ENCODE results near the gene BBS9.

Gene BBS9

GRCh38 chr7:33157311-33157710, 27.9 kb downstream of the BBS9 start:
- H3K36me3 Mint-ChIP-seq = peaks cover 25% of the 10 kb centered on the region
- H3K9me3 Mint-ChIP-seq = peaks cover 3% of the 10 kb centered on the region
- no peak overlapping the region for H3K27ac Mint-ChIP-seq
- no peaks in the 10 kb centered on the region for H3K27me3 Mint-ChIP-seq
- no peaks in the 10 kb centered on the region for H3K4me1 Mint-ChIP-seq
- no peak overlapping the region for H3K4me3 Mint-ChIP-seq

- H3K27me3 Mint-ChIP-seq = no peaks in the 10 kb centered on the region
- H3K9me3 Mint-ChIP-seq = peaks cover 8% of the 10 kb centered on the region
- peaks cover 30% of the 10 kb centered on the region for H3K36me3 Mint-ChIP-seq
- H3K27ac Mint-ChIP-seq = no peak overlapping the region
- no peaks in the 10 kb centered on the region for H3K4me1 Mint-ChIP-seq
- no peak overlapping the region for H3K4me3 Mint-ChIP-seq
Measured at GRCh38 chr7:33157781-33158180, 28.4 kb downstream of the BBS9 start.

- Mint-ChIP-seq H3K36me3 (peaks cover 28% of the 10 kb centered on the region), H3K27ac (no peak overlapping the region), H3K4me1 (no peaks in the 10 kb centered on the region), H3K9me3 (peaks cover 6% of the 10 kb centered on the region), H3K27me3 (no peaks in the 10 kb centered on the region), H3K4me3 (no peak overlapping the region)
Measured at GRCh38 chr7:33177876-33178275, 48.5 kb downstream of the BBS9 start.

GRCh38 chr7:33179519-33179918, 50.2 kb downstream of the BBS9 start:
- Mint-ChIP-seq H3K9me3 (peaks cover 6% of the 10 kb centered on the region), H3K36me3 (peaks cover 23% of the 10 kb centered on the region), H3K4me1 (no peaks in the 10 kb centered on the region), H3K27ac (no peak overlapping the region), H3K27me3 (no peaks in the 10 kb centered on the region), H3K4me3 (no peak overlapping the region)

- H3K4me3 Mint-ChIP-seq = no peak overlapping the region
- H3K27me3 Mint-ChIP-seq = no peaks in the 10 kb centered on the region
- H3K4me1 Mint-ChIP-seq = no peaks in the 10 kb centered on the region
- H3K9me3 Mint-ChIP-seq = peaks cover 6% of the 10 kb centered on the region
- H3K36me3 Mint-ChIP-seq = peaks cover 19% of the 10 kb centered on the region
- no peak overlapping the region for H3K27ac Mint-ChIP-seq
Measured at GRCh38 chr7:33183504-33183903, 54.1 kb downstream of the BBS9 start.

GRCh38 chr7:33184828-33185227, 55.5 kb downstream of the BBS9 start:
- H3K4me1 Mint-ChIP-seq = no peaks in the 10 kb centered on the region
- H3K36me3 Mint-ChIP-seq = peaks cover 9% of the 10 kb centered on the region

GRCh38 chr7:33185786-33186185, 56.4 kb downstream of the BBS9 start:
- Mint-ChIP-seq H3K9me3 (no peaks in the 10 kb centered on the region), H3K4me3 (no peak overlapping the region), H3K27me3 (no peaks in the 10 kb centered on the region), H3K36me3 (peaks cover 3% of the 10 kb centered on the region), H3K27ac (no peak overlapping the region), H3K4me1 (peaks cover 8% of the 10 kb centered on the region)

More at GRCh38 chr7:33184828-33185227, 55.5 kb downstream of the BBS9 start:
- H3K27me3 Mint-ChIP-seq = no peaks in the 10 kb centered on the region
- H3K9me3 Mint-ChIP-seq = peaks cover 3% of the 10 kb centered on the region
- no peak overlapping the region for H3K4me3 Mint-ChIP-seq
- H3K27ac Mint-ChIP-seq = no peak overlapping the region

GRCh38 chr7:33186192-33186591, 56.8 kb downstream of the BBS9 start:
- Mint-ChIP-seq H3K36me3 (no peaks in the 10 kb centered on the region), H3K4me1 (peaks cover 12% of the 10 kb centered on the region), H3K27ac (no peak overlapping the region), H3K4me3 (no peak overlapping the region), H3K27me3 (no peaks in the 10 kb centered on the region), H3K9me3 (no peaks in the 10 kb centered on the region)

GRCh38 chr7:33190688-33191304, 61.4 kb downstream of the BBS9 start:
- H3K36me3 Mint-ChIP-seq = no peaks in the 10 kb centered on the region
- no peak overlapping the region for H3K27ac Mint-ChIP-seq
- peaks cover 17% of the 10 kb centered on the region for H3K4me1 Mint-ChIP-seq
- no peaks in the 10 kb centered on the region for H3K9me3 Mint-ChIP-seq
- H3K4me3 Mint-ChIP-seq = peak overlapping the region; percentile 8
- no peaks in the 10 kb centered on the region for H3K27me3 Mint-ChIP-seq

- Mint-ChIP-seq H3K27ac (no peak overlapping the region), H3K27me3 (no peaks in the 10 kb centered on the region), H3K36me3 (peaks cover under 1% of the 10 kb centered on the region), H3K4me3 (peak overlapping the region; percentile 11), H3K4me1 (peaks cover 17% of the 10 kb centered on the region), H3K9me3 (no peaks in the 10 kb centered on the region)
Measured at GRCh38 chr7:33191340-33191739, 62.0 kb downstream of the BBS9 start.

GRCh38 chr7:33192695-33193291, 63.4 kb downstream of the BBS9 start:
- Mint-ChIP-seq H3K36me3 (peaks cover 4% of the 10 kb centered on the region), H3K9me3 (no peaks in the 10 kb centered on the region), H3K4me1 (peaks cover 17% of the 10 kb centered on the region), H3K27me3 (no peaks in the 10 kb centered on the region), H3K4me3 (no peak overlapping the region), H3K27ac (no peak overlapping the region)

GRCh38 chr7:33193308-33193864, 64.0 kb downstream of the BBS9 start:
- H3K36me3 Mint-ChIP-seq = peaks cover 4% of the 10 kb centered on the region
- no peak overlapping the region for H3K27ac Mint-ChIP-seq
- H3K27me3 Mint-ChIP-seq = no peaks in the 10 kb centered on the region
- H3K9me3 Mint-ChIP-seq = no peaks in the 10 kb centered on the region
- peaks cover 17% of the 10 kb centered on the region for H3K4me1 Mint-ChIP-seq
- H3K4me3 Mint-ChIP-seq = no peak overlapping the region

- Mint-ChIP-seq H3K4me3 (no peak overlapping the region), H3K27me3 (no peaks in the 10 kb centered on the region), H3K4me1 (peaks cover 15% of the 10 kb centered on the region), H3K36me3 (peaks cover 8% of the 10 kb centered on the region), H3K9me3 (no peaks in the 10 kb centered on the region), H3K27ac (no peak overlapping the region)
Measured at GRCh38 chr7:33195264-33195663, 65.9 kb downstream of the BBS9 start.

- Mint-ChIP-seq H3K9me3 (no peaks in the 10 kb centered on the region), H3K27me3 (no peaks in the 10 kb centered on the region), H3K27ac (no peak overlapping the region), H3K4me3 (no peak overlapping the region), H3K36me3 (peaks cover 13% of the 10 kb centered on the region), H3K4me1 (peaks cover 6% of the 10 kb centered on the region)
Measured at GRCh38 chr7:33196221-33196620, 66.9 kb downstream of the BBS9 start.

- peaks cover 20% of the 10 kb centered on the region for H3K36me3 Mint-ChIP-seq
- H3K27ac Mint-ChIP-seq = no peak overlapping the region
- H3K4me3 Mint-ChIP-seq = no peak overlapping the region
- peaks cover 5% of the 10 kb centered on the region for H3K9me3 Mint-ChIP-seq
- peaks cover 5% of the 10 kb centered on the region for H3K4me1 Mint-ChIP-seq
- no peaks in the 10 kb centered on the region for H3K27me3 Mint-ChIP-seq
Measured at GRCh38 chr7:33200282-33200681, 70.9 kb downstream of the BBS9 start.

- Mint-ChIP-seq H3K27ac (no peak overlapping the region), H3K4me3 (no peak overlapping the region), H3K4me1 (peaks cover 5% of the 10 kb centered on the region), H3K27me3 (no peaks in the 10 kb centered on the region), H3K9me3 (peaks cover 5% of the 10 kb centered on the region), H3K36me3 (peaks cover 20% of the 10 kb centered on the region)
Measured at GRCh38 chr7:33201821-33202220, 72.5 kb downstream of the BBS9 start.
